Loucy (cell line): Measurements from ENCODE around the gene BCAS3.

Experiments
- EZH2phosphoT487 ChIP-seq: fragments of 200-600 bp; IDR thresholded peaks from 2 replicates; pipeline ENCODE4 v1.6.1; 2018; ENCODE audit warnings: antibody characterized with exemption, mild to moderate bottlenecking, moderate library complexity, borderline replicate concordance
- TF ChIP-seq, protein P1 (sequence below): fragments of 200-600 bp; sonication (generic); conservative IDR thresholded peaks from 2 replicates; pipeline ENCODE4 v1.5.1; 2014; ENCODE audit warnings: mild to moderate bottlenecking, antibody characterized with exemption, low read length

DNA sequence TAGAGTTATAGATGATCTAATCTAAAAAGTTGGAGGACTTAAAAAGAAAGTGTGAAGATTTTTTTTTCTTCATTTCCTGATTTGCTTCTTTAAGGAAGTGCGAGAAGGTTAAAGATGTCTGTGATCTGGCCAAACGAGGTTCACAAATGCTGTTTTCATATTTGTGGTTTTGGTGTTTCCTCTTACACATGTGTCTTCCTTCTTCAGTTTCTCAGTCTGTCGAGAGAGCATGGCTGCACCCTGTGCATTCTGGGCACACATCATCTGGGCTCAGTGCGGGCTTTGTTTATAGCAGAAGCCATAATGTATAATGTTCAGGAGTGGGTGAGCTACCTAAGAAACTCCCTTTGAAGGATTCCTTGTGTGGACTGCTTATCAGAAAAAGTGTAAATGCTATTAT, 461.6 kb downstream of the BCAS3 start:
- TF ChIP-seq, protein P1, sequence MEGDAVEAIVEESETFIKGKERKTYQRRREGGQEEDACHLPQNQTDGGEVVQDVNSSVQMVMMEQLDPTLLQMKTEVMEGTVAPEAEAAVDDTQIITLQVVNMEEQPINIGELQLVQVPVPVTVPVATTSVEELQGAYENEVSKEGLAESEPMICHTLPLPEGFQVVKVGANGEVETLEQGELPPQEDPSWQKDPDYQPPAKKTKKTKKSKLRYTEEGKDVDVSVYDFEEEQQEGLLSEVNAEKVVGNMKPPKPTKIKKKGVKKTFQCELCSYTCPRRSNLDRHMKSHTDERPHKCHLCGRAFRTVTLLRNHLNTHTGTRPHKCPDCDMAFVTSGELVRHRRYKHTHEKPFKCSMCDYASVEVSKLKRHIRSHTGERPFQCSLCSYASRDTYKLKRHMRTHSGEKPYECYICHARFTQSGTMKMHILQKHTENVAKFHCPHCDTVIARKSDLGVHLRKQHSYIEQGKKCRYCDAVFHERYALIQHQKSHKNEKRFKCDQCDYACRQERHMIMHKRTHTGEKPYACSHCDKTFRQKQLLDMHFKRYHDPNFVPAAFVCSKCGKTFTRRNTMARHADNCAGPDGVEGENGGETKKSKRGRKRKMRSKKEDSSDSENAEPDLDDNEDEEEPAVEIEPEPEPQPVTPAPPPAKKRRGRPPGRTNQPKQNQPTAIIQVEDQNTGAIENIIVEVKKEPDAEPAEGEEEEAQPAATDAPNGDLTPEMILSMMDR = no peak
- TF ChIP-seq EZH2phosphoT487 = no peak
